Measurements from ENCODE around the gene EZR. TPM values are rescaled to one million over a fixed set of nuclear protein-coding genes. Genes with fewer than 3 reads are reported as not detected.

Gene EZR
- total RNA-seq, 1 experiment from 2014 or later = 375 TPM

DNA sequence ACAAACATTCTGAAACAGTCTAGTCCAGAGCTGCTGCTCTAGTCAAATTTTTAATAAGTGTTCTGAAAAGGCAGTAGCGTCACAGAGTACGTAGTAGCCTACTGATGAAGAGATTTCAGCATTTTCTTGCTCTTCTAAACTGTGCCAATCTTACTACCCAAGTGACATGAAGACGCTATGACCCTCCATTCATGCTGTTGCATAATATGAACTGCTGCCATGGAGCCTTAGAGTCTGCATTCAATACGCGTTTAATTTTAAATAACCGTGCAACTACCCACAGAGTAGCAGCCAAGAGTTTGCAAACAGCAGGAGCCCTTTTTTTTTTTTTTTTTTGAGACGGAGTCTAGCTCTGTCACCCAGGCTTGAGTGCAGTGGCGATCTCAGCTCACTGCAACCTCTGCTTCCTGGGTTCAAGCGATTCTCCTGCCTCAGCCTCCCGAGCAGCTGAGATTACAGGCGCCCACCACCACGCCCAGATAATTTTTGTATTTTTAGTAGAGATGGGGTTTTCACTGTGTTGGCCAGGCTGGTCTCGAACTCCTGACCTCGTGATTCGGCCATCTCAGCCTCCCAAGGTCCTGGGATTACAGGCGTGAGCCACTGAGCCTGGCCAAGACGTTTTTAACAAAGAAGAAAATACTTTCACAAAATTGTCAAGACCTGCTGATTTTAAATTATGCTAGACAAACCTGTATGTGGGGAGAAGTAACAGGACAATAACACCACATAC lies 44.3 kb downstream of the EZR start:
- no CpG with 5 or more reads among the region's 17 CpGs for WGBS (ENCODE audit: extremely low coverage, insufficient read length, low lambda C conversion rate)
- H3K4me1 ChIP-seq (ENCODE audit: insufficient read depth, low read length) = no peaks in the 10 kb centered on the region
- DNase-seq = no peak
- no peak overlapping the region for H3K4me2 ChIP-seq (ENCODE audit: insufficient read depth, insufficient read length, low read length)
- H3K56ac ChIP-seq (ENCODE audit: insufficient read length, low read depth, low read length) = no peak overlapping the region
- no peak overlapping the region for H4K5ac ChIP-seq (ENCODE audit: insufficient read length, low read depth, low read length)
- no peak overlapping the region for H2AK5ac ChIP-seq (ENCODE audit: insufficient read length, low read length)
- H3K27me3 ChIP-seq (ENCODE audit: insufficient read depth, low read length) = no peaks in the 10 kb centered on the region
- no peak overlapping the region for H3K4me3 Mint-ChIP-seq
- H3T11ph ChIP-seq (ENCODE audit: low read length) = no peak overlapping the region
- H4K8ac ChIP-seq (replicated peaks; ENCODE audit: insufficient read length, low read depth, low read length) = no peak overlapping the region
- TF ChIP-seq, protein P1, sequence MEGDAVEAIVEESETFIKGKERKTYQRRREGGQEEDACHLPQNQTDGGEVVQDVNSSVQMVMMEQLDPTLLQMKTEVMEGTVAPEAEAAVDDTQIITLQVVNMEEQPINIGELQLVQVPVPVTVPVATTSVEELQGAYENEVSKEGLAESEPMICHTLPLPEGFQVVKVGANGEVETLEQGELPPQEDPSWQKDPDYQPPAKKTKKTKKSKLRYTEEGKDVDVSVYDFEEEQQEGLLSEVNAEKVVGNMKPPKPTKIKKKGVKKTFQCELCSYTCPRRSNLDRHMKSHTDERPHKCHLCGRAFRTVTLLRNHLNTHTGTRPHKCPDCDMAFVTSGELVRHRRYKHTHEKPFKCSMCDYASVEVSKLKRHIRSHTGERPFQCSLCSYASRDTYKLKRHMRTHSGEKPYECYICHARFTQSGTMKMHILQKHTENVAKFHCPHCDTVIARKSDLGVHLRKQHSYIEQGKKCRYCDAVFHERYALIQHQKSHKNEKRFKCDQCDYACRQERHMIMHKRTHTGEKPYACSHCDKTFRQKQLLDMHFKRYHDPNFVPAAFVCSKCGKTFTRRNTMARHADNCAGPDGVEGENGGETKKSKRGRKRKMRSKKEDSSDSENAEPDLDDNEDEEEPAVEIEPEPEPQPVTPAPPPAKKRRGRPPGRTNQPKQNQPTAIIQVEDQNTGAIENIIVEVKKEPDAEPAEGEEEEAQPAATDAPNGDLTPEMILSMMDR (conservative IDR thresholded peaks at IDR 0.05) = no peak
- no peak overlapping the region for H4K91ac ChIP-seq (ENCODE audit: insufficient read length, low read depth, low read length)
- H3K14ac ChIP-seq (ENCODE audit: insufficient read depth, low read length) = no peak overlapping the region
- H2BK120ac ChIP-seq (ENCODE audit: low read depth, low read length, poor library complexity, severe bottlenecking) = no peak overlapping the region
- H3K18ac ChIP-seq (ENCODE audit: insufficient read length, low read depth, low read length) = no peak overlapping the region
- H2BK15ac ChIP-seq (ENCODE audit: low read depth, low read length) = no peak overlapping the region
- no peak overlapping the region for H3K9ac ChIP-seq (ENCODE audit: extremely low read depth, insufficient read length, low read length)
- H3K4ac ChIP-seq (ENCODE audit: low read depth, low read length) = no peak overlapping the region
- no peak overlapping the region for H2BK12ac ChIP-seq (ENCODE audit: insufficient read length, low read depth, low read length)
- no peaks in the 10 kb centered on the region for H3K23me2 ChIP-seq (ENCODE audit: insufficient read length, low read depth, low read length, poor library complexity, severe bottlenecking)
- no peak overlapping the region for H2BK5ac ChIP-seq (ENCODE audit: insufficient read length, low read length)
- H3K27me3 Mint-ChIP-seq (ENCODE audit: low read depth) = no peaks in the 10 kb centered on the region; the same call in 1 of the 2 replicates
- H3K36me3 Mint-ChIP-seq (ENCODE audit: insufficient read depth in 1 of 3, low read depth in 3 of 3) = peaks cover 58 to 95% (median 88%) of the 10 kb centered on the region in 3 experiments
- H3K23ac ChIP-seq (ENCODE audit: insufficient read length, low read depth, low read length) = no peak overlapping the region
- no peaks in the 10 kb centered on the region for H3K9me3 ChIP-seq (ENCODE audit: control insufficient read depth, low read depth, low read length)
- H3K4me1 Mint-ChIP-seq = peaks cover 16 to 21% of the 10 kb centered on the region in 2 experiments
- no peak overlapping the region for H2BK20ac ChIP-seq (ENCODE audit: low read depth, low read length, poor library complexity, severe bottlenecking)
- no peaks in the 10 kb centered on the region for H3K79me2 ChIP-seq (ENCODE audit: insufficient read depth, low read length)
- no peak overlapping the region for H3K27ac ChIP-seq (ENCODE audit: insufficient read length, low read depth, low read length)
- no peaks in the 10 kb centered on the region for H3K9me3 Mint-ChIP-seq
- no peaks in the 10 kb centered on the region for H4K20me1 ChIP-seq (ENCODE audit: control insufficient read depth, insufficient read depth, insufficient read length)
- peak overlapping the region in 2 of 3 experiments; percentile 85 to 91; a peak in 3 of 7 replicates for H3K27ac Mint-ChIP-seq
- no peak overlapping the region for H2AFZ ChIP-seq (ENCODE audit: low read length)
- H3K79me1 ChIP-seq (ENCODE audit: insufficient read depth, low read depth, low read length, poor library complexity, severe bottlenecking) = peaks cover 3% of the 10 kb centered on the region
